ENCODE data around the gene PRKCB.
A peak's percentile ranks its signal among the peaks of the same experiment; 100 is the strongest.
"Not testable (repeated sequence)": the region's sequence is repeated elsewhere in the genome, so short reads cannot be mapped to it uniquely, and the experiment has no call there.

The PRKCB gene

GRCh38 chr16:24191876-24192402 is 356.2 kb downstream of the PRKCB start:
- no peak for DNase-seq

GRCh38 chr16:24195221-24195620 is 359.4 kb downstream of the PRKCB start:
- no peak for DNase-seq

GRCh38 chr16:24198807-24199533 is 363.2 kb downstream of the PRKCB start:
- no peak for DNase-seq

- no peak for DNase-seq
These were observed 367.9 kb downstream of the PRKCB start for GRCh38 chr16:24203675-24204074.

GRCh38 chr16:24204150-24204665 is 368.4 kb downstream of the PRKCB start:
- no peak for DNase-seq

- no peak for DNase-seq
These were observed 371.1 kb downstream of the PRKCB start for GRCh38 chr16:24206926-24207325.

GRCh38 chr16:24208710-24209109 is 372.9 kb downstream of the PRKCB start:
- no peak for DNase-seq

- no peak for DNase-seq
These were observed 379.2 kb downstream of the PRKCB start for GRCh38 chr16:24214992-24215391.

- no peak for DNase-seq
These were observed 381.2 kb downstream of the PRKCB start for GRCh38 chr16:24216961-24217360.

- DNase-seq, result no peak
These were observed 381.7 kb downstream of the PRKCB start for GRCh38 chr16:24217461-24217860.

GRCh38 chr16:24218299-24218698 is 382.5 kb downstream of the PRKCB start:
- no peak for DNase-seq

GRCh38 chr16:24221219-24221618 is 385.4 kb downstream of the PRKCB start:
- no peak for DNase-seq

- DNase-seq, result no peak
These were observed 392.7 kb downstream of the PRKCB start for GRCh38 chr16:24228514-24228913.

GRCh38 chr16:24232936-24233335 is 397.2 kb downstream of the PRKCB start:
- no peak for DNase-seq

- no peak for DNase-seq
These were observed 399.0 kb downstream of the PRKCB start for GRCh38 chr16:24234737-24235136.

GRCh38 chr16:24235806-24236205 is 400.0 kb downstream of the PRKCB start:
- no peak for DNase-seq

- not testable (repeated sequence) for DNase-seq
These were observed 403.1 kb downstream of the PRKCB start for GRCh38 chr16:24238846-24239245.

- DNase-seq, result no peak
These were observed 411.3 kb downstream of the PRKCB start for GRCh38 chr16:24246911-24247607.

- DNase-seq, result peak; percentile 56
These were observed 417.4 kb downstream of the PRKCB start for GRCh38 chr16:24253192-24253591.

- no peak for DNase-seq
These were observed 419.9 kb downstream of the PRKCB start, which contains the start of gene CACNG3 for GRCh38 chr16:24255456-24256371. TSS of gene CACNG3 (plus strand) at chr16:24256335. CDS start at chr16:24256755, 420 bp downstream.

- no peak for DNase-seq
These were observed 422.2 kb downstream of the PRKCB start for GRCh38 chr16:24257958-24258357.

GRCh38 chr16:24258791-24259190 is 423.0 kb downstream of the PRKCB start:
- no peak for DNase-seq

- DNase-seq, result no peak
These were observed 427.0 kb downstream of the PRKCB start for GRCh38 chr16:24262816-24263215.
